Heart left ventricle (tissue), 13 donors: ENCODE results near the gene C4orf33.

Experiments
- POLR2A ChIP-seq, 2 donors: fragments of 450-650 bp; IDR thresholded peaks; one replicate each; pipeline ENCODE4 v1.6.1; 2017; ENCODE audit warnings: antibody characterized with exemption in 2 of 2, mild to moderate bottlenecking in 2 of 2, moderate library complexity in 2 of 2
- TF ChIP-seq, protein P1 (sequence below), 12 donors: fragments of 200-600 bp; sonication (generic) in 4 of 12; IDR thresholded peaks; one replicate each; pipeline versions ENCODE4 v1.5.0 to v1.8.0; 2018 to 2022; ENCODE audit warnings: antibody characterized with exemption in 12 of 12, mild to moderate bottlenecking in 5 of 12
- donor health status: ischemic (EF 13 %, LVEDD 7.1; RV severe dilation, severe dysfunction).
- donor health status: DM: no; HTN: yes; CAD: no.
- donor health status: DM: no; HTN: no; CAD: no.
- donor health status: ischemic (EF 25% LVEDD 6.9; RV normal size, moderate dysfunction).
- donor health status: ischemic (EF 25% LVEDD 5.7; RV mildly dilated, moderate dysfunction).
- donor health status: ischemic (EF 35%, LVEDD 5.7; RV mildly dilated, moderate dysfunction).
- donor health status: nonischemic (EF 11% LVEDD 7.7; RV severe dilation, severe dysfunction).
- donor health status: DM: yes; HTN: yes; CAD: no.
- donor health status: PGD.
- donor health status: ischemic (EF 29% LVEDD 5.4; RV normal size, mild dysfunction).
- donor health status: nonischemic (EF 23%, LVEDD 6.1; RV moderate dilation, normal function).

DNA sequence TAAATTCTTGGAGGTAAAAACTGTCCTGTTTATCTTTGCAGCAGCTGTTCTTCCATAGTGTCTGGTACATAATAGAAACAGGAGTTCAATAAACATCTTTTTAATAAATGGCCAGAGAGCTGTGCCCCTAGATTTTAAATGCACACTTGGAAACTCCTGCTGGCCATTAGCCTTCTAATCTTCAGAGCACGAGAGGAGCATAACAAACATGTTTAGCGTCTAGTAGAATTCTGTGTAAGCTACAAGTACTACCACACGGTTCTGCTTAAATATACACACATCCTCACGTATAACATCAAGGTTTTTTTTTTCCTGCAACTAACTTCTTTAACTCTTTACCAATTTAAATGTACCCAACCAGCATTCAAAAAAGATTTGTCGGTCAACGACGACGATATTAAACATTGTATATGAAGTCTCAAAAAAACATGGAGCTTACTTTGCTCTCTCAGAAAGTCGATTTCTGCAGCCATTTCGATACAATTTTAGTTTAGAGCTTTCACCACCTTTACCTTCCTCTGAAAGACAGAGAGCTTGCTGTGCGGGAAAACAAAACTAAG, 3.2 kb upstream of the C4orf33 start:
- TF ChIP-seq, protein P1, sequence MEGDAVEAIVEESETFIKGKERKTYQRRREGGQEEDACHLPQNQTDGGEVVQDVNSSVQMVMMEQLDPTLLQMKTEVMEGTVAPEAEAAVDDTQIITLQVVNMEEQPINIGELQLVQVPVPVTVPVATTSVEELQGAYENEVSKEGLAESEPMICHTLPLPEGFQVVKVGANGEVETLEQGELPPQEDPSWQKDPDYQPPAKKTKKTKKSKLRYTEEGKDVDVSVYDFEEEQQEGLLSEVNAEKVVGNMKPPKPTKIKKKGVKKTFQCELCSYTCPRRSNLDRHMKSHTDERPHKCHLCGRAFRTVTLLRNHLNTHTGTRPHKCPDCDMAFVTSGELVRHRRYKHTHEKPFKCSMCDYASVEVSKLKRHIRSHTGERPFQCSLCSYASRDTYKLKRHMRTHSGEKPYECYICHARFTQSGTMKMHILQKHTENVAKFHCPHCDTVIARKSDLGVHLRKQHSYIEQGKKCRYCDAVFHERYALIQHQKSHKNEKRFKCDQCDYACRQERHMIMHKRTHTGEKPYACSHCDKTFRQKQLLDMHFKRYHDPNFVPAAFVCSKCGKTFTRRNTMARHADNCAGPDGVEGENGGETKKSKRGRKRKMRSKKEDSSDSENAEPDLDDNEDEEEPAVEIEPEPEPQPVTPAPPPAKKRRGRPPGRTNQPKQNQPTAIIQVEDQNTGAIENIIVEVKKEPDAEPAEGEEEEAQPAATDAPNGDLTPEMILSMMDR (IDR thresholded peaks at IDR 0.05) = no peak
- no peak for TF ChIP-seq POLR2A (IDR thresholded peaks at IDR 0.05)
